HG03521 (cell line): Measurements from ENCODE around the gene LSAMP.

ENCODE experiments used
- ATAC-seq: cut with Tn5 transposase; IDR thresholded peaks from one replicate; pipeline ENCODE4 v1.9.1; 2021; ENCODE audit warnings: mild to moderate bottlenecking, moderate library complexity; ENCODE audit not compliant: unreplicated experiment

The LSAMP gene

DNA sequence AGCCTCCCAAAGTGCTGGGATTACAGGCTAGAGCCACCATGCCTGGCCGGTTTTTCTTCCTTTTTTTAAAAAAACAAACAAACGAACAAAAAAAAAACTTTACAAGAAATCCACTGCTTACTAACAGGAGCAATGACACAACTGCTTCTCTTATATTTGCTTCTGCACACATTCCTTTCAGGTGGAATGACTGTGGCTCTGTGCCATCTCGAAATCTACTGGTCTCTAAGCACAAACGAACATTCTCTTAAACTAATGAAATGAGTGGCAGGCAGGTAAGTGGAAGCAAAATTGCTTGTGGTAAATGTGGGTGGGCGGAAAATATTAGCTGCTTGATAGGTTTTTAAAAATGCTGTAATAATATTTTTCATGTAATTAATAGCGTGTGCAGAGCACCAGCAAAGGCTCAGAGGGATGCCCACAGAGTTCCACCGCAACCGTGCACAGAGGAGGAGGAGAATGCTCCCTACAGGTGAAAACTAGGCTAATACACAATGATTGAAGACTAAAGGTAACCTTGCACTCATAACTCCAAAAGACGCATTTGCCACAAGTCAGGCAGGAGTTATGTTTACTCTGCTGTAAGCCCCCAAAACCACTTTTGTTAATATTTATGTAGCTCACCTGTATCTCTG lies 77.4 kb downstream of the LSAMP start:
- no peak for ATAC-seq

DNA sequence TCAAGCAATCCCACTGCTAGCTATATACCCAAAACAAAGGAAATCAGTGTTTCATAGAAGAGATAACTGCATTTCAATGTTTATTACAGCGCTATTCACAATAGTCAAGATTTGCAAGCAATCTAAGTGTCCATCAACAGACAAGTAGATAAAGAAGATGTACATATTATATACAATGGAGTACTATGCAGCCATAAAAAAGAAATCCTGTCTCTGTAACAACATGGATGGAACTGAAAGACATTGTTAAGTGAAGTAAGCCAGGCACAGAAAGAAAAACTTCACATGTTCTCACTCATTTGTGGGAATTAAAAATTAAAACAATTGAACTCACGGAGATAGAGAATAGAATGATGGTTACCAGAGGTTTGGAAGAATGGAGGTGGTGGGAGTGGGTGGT lies 89.2 kb downstream of the LSAMP start:
- no peak for ATAC-seq

DNA sequence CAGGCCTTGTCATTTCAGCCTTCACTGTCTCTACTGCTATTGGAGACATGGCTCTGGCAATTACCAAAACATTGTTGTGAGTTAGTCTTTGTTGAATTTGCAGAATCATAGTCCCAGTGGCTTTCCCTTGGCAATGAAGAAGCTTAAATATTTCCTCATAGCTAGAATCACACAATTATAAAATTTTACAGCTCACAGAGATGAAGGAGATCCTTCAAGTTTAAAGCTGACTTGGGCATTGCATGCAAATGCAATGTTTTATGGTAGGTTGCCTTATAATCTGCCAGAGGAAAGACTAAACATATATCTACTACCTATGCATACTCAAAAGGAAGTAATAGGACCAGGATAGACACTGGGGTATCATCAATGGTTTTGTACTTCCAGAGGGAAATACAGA lies 90.9 kb downstream of the LSAMP start:
- ATAC-seq = no peak

DNA sequence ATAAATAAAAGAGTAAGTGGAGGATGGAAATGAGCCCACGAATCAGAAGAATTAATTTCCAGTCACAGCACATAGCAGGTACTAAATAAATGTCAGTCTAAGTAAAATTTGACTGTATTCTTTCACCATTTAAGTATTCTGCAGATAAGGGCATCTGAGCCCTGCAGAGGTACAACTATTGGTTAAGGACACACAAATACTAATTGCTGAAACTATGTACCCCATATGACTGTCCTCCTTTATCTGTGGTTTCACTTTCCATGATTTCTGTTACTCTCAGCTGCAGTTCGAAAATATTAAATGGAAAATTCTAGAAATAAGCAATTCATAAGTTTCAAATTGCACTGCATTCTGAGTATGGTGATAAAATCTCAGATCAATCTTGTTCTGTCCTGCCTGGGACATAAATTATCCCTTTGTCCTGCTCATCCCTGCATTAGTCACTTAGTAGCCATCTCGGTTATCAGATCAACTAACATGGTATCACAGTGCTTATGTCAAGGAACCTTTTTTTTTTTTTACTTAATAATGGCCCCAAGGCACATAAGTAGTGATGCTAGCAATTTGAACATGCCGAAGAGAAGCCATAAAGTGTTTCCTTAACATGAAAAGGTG lies 95.1 kb downstream of the LSAMP start:
- no peak for ATAC-seq

DNA sequence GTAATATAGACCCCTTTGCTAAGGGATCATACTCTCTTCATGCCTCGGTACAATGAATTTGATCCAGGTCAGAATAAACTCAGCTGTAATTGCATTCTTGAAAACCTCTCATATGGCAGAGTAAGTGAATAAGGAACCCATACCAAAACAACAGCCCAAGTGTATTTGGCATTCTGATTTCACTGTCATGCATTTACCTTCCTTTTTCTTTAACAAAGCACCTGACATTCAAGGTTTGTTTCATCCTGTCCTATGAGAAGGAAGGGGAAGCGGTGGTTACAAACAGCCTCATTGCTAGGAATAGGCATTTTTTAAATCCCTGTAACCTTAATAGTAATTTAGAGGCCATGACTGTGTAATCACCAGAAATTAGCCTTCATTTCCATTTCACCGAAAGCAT lies 97.1 kb downstream of the LSAMP start:
- ATAC-seq = no peak

GRCh38 chr3:116342499-116342898 lies 102.8 kb downstream of the LSAMP start:
- ATAC-seq = no peak

- no peak for ATAC-seq
Observed at GRCh38 chr3:116341899-116342298, 103.4 kb downstream of the LSAMP start.

GRCh38 chr3:116341381-116341780 lies 103.9 kb downstream of the LSAMP start:
- ATAC-seq = no peak

- no peak for ATAC-seq
Observed at GRCh38 chr3:116340680-116341216, 104.5 kb downstream of the LSAMP start.

- ATAC-seq = no peak
Observed at GRCh38 chr3:116339441-116340028, 105.8 kb downstream of the LSAMP start.

- ATAC-seq = no peak
Observed at GRCh38 chr3:116338713-116339112, 106.6 kb downstream of the LSAMP start.

GRCh38 chr3:116337229-116337628 lies 108.1 kb downstream of the LSAMP start:
- no peak for ATAC-seq

DNA sequence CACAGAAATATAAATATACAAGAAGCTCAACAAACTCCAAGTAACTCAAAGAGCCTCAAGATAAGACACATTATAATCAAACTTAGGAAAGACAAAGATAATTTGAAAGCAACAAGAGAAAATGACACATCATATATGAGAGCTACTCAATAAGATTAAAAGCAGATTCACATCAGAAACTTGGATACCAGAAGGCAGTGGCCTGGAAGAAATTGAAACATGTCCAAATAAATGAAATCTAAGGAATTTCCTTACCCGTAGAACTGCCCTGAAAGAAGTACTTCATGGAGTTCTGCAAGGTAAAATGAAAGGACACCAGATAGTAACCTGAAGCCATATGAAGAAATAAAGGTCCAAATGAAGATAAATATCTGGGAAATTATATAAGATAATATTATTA lies 113.9 kb downstream of the LSAMP start:
- ATAC-seq = no peak

- no peak for ATAC-seq
Observed at GRCh38 chr3:116322750-116323375, 122.4 kb downstream of the LSAMP start.

- ATAC-seq = no peak
Observed at GRCh38 chr3:116318370-116318769, 126.9 kb downstream of the LSAMP start.

DNA sequence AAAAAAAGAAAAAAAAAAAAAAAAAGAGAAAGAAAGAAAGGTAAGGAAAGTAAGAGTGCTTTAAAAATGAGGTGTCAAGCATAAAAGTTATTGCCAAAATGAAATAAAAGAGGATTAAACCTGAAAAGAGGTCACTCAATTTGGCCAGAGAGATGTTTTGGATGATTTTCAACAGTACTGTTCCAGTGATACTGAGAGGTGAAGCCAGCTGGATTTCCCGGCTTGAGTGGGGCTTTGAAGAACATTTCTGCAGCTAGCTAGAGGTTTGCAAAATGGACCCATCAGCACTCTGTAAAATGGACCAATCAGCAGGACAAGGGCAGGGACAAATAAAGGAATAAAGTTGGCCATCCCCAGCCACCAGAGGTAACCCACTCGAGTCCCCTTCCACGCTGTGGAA lies 128.5 kb downstream of the LSAMP start:
- no peak for ATAC-seq

GRCh38 chr3:116314476-116314875 lies 130.8 kb downstream of the LSAMP start:
- no peak for ATAC-seq

- no peak for ATAC-seq
Observed at GRCh38 chr3:116306720-116307119, 138.6 kb downstream of the LSAMP start.

DNA sequence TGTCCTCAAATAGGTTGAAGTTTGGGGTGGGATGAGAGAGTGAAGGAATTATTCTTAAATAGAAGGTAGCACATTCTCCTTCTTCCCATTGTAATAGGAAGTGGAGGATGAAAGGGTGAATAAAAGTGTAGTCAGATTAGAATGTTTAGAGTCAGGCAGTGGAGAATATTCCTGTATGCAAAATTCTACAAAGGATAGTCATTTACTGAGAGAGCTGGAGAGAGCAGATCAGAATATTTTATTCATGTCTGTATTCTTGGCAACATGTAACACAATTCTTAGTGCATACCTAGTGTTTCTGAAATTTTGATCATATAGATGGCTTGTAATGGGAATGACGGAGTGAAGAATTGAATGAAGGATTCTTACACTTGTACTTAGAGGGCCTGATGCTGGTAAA lies 139.1 kb downstream of the LSAMP start:
- ATAC-seq = no peak

DNA sequence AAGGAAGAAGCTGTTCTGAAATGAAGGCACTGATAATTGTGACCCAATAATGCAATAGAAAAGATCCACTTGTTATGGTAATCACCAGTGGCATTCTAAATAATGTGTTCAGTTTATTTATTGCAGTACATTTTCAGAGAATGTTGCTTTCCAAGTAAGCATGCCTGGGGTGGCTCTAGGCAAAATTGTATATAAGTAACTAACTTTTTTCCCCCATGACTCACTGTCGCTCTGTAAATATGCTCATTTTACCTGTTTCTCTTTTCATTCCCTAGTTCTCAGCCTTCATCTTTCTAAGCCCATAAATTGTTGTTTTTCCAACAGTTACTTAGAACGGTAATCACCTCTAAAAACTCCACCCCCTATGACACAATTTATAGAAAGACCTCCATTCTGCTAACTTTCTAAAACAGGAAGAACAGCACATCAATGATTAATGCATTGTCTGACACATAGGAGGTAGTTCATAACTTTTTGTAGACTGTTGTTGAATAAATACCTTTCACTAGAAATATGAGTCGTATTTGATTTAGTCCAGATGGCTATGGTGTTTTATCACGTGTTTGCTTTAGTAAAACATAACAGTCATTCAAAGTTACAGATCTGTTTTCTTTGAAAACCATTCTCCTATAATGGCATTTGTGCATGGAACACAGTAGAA lies 143.1 kb downstream of the LSAMP start:
- ATAC-seq = no peak

GRCh38 chr3:116301422-116301821 lies 143.9 kb downstream of the LSAMP start:
- ATAC-seq = no peak
